Superior temporal gyrus (tissue), 1 donor: Measurements from ENCODE around the gene TCEANC2.
A peak's percentile ranks its signal among the peaks of the same experiment; 100 is the strongest.

Experiments used
- DNase-seq: peaks from one replicate; pipeline ENCODE4 v3.0.0-alpha.2; 2016; ENCODE audit errors: extremely low spot score

Gene TCEANC2

DNA sequence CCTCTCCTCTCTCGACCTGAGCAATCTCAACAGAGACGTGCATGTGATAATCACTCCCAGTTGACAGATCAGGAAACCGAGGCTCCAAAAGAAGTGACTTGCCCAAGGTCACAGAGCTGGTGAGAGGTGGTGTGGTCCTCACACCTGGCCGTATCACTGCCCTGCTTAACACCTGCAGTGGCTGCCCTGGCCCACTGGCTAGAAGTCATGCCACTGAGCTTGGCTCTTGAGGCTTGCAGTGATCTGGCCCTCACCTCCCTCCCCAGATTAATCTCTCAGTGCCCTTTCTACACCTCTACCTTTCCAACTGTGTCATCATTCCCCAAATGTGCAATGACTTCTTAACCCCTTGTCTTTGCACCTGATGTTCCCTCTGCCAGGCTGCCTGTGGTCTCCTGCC is 60.6 kb downstream of the TCEANC2 start:
- no peak for DNase-seq

DNA sequence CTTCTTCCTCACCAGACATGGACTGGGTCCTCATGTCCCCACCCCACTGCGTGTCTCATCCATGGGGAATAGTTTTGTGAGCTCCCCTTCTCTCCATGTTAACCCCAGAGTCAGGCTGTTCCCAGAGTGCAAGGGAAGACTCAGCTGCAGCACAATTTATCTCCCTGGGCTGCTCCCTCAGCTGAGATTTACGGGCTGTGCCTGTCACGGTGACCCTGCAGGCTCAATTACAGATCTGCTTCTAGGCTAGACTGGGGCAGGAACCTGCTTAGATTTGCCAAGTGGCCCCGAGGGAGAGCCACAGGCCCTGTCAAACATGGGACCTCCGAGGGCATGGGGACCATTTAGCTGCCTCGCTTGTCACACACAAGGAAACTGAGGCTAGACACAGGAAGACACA is 61.5 kb downstream of the TCEANC2 start:
- DNase-seq: no peak

DNA sequence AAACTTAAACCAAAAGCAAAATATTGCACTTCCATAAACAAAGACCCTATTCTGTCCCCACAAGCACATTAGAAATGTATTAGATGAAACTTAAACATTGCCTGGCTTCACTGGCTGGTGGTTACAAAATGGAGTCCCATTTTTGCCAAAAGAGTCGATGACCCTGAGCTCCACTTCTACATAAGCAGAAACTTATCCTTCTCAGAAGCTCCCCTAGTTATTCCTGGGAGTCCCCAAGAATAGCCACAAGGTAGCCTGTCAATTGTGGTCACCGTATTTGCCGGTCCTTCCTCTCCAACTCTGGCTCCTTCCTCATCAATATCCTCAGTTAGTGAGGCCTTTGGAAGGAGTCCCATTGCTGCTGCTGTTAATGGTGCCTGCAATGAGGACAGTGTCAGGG is 62.1 kb downstream of the TCEANC2 start:
- no peak for DNase-seq

DNA sequence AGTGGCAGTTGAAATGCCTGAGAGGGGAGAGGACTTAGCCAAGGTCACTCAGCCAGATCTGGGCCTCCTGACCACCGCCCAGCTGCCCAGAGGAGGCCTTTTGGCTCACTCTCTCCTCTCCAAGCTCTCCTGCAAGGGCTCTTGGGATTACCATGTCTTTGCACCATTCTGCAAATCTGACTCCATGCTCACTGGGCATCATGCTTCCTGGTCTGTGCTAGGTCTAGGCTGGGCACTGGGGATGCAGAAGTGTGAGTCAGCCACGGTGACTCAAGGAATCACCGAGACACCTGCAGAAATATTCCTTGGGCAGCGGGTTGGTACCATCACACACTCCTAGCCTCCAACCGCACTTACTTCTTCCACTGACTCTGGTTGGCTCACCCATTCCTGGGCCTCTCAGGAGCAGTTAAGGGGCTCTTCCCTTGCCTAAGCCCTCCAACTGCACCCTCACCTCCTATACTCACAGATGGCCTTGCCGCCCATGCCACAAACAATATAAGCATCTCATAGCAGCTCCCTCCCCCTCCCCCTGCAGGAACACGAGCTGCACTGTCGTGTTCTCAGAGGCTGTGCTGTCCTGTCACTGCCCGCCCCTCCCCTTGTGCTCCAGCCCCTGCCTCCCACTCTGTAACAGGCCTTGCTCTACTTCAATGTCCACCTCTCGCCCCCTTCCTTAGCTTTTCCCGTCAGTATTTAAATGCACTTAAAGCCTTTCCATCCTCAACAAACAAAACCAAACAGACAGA is 64.6 kb downstream of the TCEANC2 start:
- peak; percentile 53 for DNase-seq

DNA sequence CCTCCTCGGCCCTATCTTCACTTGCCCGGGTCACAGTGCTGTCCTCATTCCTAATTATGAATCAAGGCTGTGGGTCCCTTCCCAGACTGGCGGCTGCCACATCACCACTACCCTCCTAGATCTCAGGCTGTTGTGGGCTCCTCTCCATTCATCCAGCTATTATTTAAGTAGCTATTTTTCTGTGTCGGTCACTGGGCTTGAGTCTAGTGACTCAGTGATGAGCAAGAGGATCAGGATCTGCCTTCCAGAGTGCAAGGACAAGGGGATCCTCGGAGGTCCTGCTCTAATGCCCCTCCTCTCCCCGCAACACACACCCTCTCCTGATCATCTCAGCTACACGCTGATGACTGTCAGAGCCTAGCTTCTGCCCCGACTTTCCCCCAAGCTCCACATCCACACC is 65.3 kb downstream of the TCEANC2 start:
- DNase-seq: no peak

DNA sequence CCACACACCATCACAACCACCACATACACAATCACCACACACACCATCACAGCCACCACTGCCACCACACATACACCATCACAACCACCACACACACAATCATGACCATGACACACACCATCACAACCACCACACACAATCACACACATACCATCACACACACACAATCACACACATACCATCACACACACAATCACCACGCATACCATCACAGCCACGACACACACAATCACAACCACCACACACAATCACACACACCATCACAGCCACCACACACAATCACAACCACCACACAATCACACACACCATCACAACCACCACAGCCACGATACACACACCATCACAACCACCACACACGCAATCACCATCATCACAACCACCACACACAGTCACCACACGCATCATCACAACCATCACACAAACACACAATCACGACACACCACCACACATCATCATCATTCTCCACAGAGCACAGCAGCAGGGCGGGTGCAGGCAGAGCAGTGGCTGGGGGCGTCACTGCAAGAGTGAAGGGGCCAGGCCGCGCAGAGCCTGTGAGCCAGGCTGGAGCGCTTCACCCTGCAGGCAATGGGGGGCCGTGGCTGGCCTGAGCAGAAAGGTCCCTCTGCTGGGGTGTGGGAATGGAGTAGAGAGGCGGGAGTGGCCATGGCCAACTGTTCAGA is 66.8 kb downstream of the TCEANC2 start:
- no peak for DNase-seq

DNA sequence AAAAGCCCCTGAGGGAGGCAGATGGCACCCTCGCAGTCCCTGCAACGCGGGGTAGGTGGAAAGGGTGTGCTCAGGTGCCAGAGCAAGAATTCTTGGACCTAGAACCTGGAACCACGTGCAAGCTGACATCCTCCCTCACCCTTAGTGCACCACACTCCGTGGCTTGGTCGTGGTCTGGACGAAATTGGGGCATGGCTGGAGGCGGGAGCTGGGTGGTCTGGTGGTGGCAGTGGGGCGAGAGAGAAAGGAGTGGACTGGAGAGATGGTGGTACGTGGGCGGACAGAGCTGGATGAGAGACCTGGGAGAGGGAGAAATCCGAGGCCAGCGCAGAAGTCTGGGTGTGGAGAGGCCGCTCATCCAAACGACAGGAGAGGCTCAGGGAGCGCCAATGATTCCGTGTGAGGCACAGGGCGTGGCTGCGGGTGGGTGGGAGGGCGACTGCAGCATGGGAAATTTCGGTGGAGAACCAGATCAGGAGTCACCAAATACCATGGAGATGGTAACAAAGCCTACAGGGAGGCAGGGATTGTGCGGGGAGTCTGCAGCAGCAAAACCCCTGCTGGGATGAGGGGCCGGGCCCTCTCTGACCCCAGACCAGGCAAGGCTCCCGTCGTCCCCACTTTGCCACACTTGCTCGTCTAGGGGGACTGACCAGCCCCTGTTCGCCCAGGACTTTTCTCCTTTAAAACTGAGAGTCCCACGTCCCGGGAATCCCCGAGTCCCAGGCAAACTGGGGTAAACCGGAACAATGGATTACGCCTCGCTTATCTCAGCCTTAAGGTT is 67.5 kb downstream of the TCEANC2 start:
- no peak for DNase-seq

DNA sequence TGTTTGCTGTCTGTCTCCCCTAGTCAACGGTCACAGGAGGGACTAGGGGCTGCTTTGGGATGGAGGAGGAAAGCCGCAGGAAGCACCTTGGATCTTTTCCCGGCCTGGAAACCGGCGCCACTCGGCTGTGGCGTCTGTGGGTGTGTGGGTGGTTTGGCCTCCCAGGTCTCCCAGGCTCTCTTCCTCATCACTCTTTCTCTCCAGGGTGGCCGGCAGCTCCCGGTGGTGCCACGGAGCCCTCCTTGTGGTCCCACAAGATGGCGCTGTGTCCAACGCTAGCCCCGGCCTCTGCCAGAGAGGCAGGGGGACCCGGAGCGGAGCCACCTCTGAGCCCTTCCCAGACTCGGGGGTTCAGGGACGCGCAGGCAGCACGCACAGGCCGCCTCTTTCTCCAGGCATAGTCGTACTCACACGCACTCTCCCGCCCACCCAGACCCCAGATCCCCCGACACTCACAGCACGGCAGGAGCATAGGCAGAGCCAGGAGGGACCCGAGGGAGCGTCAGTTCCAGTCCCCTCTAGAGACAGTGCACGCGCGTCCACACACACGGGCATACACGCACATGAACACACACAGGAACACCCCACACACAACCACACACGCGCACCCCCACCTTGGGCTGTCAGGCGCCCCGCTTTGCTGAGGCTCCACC is 68.2 kb downstream of the TCEANC2 start:
- peak; percentile 82 for DNase-seq

DNA sequence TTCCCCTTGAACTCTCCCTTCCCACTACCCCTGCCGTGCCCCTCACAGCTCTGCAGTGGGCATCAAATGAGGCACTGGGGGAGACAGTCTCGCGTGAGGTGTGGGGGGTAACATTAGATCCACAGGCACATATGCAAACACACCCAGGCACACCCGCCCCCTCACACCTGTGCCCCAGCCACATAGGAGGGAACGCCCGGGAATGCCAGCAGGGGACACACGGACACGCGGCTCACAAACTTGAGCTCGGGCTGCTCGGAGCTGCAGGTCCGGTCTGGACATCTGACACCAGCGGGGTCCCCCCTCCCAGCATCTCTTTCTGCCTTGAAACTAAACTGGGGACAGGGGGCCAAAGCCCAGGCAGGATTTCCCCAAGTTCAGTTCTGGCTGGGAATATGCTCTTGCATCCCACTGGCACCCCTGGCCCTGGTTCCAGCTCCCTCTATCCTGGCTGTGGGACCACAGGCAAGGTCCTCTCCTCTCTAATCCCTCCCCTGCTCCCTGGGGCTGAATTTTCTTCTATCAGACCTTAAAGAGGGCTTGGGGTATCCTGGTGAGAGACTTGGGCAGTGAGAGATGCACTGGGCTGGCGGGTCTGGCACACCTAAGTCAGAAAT is 68.8 kb downstream of the TCEANC2 start:
- DNase-seq: no peak

DNA sequence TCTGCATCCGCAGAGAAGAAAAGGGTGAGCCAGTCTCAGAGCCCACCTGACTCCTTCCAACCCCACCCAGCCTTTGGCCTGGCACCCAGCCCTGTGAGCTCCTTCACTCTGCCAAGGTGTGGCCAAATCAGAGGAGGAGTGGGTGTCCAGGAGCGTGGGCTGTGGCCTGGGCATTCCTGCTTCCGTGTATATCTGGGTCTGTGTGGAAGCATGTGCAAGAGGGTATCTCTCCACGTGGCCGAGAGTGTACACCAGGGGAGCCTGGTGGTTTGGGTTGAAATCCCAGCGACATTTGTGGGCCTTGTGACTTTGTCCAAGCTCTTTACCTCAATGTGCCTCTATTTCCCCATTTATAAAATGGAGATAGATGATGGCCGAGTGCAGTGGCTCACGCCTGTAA is 69.6 kb downstream of the TCEANC2 start:
- no peak for DNase-seq

DNA sequence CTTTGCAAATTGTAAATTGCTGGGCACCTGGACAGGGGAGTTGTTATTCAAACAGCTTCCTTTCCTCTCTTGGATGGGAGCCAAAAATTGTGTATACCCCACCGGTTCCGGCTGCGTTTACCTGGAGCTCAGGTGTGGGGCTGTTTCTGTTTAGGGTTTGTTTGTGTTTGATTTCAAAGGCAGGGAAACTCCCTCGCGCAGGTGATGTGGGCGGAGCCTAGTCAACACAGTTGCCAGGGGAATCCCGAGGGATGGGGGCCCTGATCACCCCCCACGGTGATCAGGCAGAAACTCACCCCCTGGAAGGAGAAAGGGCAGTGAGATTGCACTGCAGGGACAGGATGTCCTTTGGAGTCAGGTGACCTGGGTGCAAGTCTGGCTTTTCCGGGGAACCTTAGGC is 71.1 kb downstream of the TCEANC2 start:
- DNase-seq: no peak

DNA sequence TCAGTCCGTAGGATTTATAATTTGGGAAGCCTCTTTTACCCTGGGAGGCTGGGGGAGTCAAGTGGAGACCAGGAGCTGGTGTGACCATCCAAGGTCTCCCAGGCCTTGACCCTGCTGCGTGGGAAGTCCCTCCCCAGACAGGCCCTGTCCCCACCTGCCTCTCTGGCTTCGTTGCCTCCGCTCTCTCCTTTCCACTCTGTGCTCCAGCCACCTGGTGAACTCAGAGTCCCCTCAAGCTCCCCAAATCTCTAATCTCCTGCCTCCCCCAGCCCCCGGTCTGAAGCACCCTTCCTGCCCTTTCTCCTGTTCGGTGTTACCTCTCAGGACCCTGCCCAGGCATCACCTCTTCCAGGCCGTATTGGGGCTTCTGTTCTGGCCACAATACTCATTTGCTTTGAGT is 71.5 kb downstream of the TCEANC2 start:
- DNase-seq: no peak

DNA sequence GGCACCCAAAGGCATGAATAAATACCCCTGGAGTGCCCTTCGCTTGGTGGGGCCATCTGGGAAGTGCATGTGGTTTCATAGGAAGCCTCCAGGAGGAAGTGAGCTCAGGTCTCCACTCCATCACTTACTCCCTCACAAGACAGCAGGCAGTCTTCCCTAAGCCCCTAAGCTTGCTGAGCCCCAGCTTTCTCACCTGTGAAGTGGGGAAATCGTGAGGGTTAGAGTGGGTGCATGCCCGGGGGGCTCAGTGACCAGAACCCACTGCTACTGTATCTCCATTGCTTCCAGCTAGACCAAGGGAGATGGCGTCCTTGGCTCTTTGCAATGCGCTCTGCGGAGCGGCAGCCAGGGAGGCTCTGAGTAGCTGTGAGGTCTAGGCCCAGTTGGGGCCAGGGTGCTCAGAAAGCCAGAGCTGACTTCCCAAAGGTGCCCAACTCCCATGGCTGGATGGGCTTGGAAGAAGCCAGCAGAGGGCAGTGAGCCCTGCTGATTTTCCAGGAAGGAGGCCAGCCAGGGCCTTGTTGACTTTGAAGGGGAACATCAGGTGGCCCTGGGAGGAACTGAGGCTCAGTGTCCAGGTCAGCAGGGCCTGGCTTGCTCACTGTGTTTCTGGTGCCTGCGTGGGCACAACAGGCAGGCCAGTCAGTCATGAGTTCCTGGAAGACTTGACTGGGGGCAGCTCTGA is 72.1 kb downstream of the TCEANC2 start:
- no peak for DNase-seq

DNA sequence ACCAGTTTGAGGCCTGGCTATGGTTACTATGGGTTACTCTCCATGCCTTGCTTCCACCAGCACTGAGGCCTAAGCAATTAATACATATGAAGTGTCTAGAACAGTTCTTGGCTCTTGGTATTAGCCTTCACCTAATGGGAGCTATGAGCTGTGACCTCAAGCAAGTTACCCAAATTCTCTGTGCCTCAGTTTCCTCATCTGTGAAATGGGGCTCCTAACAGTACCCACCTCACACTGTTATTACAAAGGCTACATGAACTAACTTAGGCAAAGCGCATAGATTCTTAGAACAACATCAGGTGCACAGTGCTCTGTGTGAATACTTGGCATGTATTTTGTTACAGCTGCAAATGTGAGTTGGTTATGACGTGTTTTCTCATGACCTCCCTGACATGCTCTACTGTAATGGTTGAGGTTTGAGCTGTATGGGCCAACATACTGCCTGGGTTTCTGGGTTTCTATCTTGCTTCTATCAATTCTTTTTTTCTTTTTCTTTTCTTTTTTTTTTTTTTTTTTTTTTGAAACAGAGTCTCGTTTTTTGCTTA is 72.9 kb downstream of the TCEANC2 start:
- DNase-seq: no peak

DNA sequence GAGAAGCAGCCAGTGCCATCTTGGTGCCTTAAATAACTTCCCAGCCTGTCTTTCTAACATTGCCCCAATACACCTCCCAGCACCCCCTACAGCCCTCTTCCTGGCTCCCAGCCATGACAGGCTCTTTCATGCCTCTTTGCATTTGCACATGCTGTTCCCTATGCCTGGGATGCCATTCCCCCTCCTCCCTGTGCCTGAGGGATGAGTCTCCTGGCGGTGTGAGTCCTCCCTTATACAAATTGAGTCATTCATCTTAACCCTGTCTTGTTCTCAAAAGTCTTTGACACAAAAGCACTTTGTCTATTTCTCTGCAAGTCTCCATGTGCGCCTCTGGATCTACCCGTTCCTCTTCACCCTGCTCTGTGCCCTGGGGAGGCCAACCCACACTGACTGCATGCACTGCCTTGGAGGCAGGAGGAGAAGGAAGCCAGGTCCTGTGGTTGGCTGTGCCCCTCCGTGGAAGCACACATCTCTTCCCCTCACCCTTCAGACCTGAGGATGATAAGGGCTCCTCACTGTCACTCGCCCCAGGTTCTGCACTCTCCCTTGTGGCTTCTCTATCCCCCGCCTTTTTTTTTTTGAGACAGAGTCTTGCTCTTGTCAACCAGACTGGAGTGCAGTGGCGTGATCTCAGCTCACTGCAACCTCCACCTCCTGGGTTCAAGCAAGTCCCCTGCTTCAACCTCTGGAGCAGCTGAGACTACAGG is 74.3 kb downstream of the TCEANC2 start:
- DNase-seq: no peak

DNA sequence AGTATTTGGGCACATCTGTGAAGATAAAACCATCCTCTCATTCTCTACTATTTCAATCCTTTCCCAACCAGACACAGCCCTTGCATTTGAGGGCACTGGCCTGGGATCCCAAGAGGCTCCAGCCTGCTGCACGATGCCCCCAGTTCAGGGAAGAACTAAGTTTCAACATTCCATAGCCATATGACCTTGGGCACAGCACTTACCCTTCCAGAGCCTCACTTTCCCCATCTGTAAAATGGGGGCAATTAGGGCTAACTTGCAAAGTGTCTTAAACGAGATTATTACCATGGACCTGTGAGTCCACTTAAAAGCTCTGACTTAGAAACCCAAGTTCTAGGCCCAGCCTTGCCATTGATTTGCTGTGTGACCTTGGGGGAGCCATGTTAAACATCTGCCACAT is 76.5 kb downstream of the TCEANC2 start:
- no peak for DNase-seq

DNA sequence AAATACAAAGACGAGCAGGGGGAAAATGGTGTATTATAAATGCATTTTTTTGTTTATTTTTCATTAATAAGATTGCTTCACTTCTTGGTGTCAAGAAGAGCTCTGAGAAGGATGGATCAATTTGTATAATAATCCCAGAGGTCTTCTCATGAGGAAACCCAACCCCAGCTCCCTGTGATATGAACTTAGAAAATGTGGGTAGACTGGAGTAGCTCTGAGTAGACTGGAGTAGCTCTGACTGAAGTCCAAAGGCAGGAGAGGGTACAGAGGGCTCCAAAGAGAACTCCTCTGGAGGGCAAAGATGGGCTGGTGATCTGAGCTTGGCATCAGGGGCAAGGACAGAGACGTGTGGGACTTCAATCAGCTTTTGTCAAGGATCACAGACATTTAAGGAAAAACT is 78.0 kb downstream of the TCEANC2 start:
- DNase-seq: no peak

DNA sequence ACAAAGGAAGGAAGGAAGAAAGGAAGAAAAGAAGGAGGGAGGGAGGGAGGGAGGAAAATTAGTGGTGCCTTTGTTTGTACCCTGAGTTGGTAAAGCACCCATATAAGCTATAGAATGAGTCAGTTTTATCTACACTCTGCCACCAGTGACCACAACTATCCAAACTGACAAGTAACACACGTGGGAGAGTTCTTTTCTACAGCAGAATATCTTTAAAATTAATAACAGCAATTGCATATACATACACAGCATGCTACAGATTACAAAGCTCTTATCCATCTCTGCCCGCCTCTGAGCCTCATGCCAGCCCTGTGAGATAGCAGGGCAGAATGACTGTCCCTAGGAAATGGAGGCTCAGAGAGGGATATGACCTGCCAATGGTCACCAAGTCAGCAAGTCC is 79.1 kb downstream of the TCEANC2 start:
- no peak for DNase-seq

DNA sequence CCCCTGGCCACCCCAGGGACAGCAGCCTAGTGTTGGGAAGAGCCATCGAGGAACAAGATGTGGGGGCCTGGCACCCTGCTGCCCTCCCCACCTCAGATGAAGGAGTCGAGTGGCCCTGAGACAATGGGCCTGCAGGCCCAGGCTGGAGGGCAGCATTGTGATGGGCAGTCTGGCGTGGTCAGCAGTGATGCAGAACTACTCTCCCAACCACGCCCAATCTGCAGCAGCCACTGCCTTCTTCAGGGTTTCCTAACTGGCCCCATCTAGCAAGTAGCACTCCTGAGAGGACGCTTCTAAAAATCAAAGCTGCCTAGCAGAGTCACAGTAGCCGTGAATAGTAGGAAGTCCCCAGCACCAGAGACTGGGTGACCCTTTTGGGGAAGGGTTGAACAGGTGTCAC is 80.9 kb downstream of the TCEANC2 start:
- no peak for DNase-seq

DNA sequence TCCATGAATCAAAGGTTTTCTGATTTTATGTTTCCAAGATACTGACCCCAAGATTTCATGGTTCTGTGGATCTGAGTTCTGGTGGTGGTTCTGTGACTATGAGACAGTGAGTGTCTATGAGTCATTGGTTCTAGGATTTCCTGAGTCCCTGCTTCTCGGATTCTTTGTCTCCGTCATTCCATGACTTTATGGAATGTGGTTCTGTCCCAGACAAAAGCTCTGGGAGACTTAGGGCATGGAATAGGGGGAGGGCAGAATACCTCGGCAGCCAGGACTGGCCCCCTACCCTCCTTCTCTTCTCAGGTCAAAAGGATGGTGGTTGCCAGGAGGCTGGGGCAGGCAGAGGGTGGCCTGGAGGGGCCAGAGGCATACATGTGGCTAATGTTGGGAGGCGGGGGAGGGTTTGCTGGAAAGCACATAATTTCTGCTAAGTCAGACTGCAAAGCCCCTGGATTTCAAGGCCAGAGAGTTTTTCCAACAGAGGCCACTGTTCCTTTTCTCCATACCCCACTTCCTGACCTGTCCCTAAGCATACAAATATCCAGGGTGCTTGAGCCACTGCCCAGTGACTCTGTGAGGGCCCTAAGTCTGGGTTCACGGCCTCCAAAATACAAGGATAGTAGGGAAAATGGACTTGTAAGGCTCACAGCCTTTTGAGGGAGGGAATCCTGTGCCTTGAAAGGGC is 82.2 kb downstream of the TCEANC2 start:
- DNase-seq: no peak
